ENCODE data around the gene TTC28.
"Not testable (repeated sequence)": the region's sequence is repeated elsewhere in the genome, so short reads cannot be mapped to it uniquely, and the experiment has no call there.

TTC28 gene

GRCh38 chr22:28538922-28539321 is 140.7 kb downstream of the TTC28 start:
- Histone ChIP-seq H3K9me3 (ENCODE audit: insufficient read depth, low read length) (no peaks in the 10 kb centered on the region), H3K4me2 (ENCODE audit: low read depth, low read length, poor library complexity, severe bottlenecking) (no peak overlapping the region), H3K4me3 (ENCODE audit: insufficient read depth, low read length, poor library complexity, severe bottlenecking) (no peak overlapping the region), H3F3A (ENCODE audit: insufficient read depth) (no peaks in the 10 kb centered on the region), H3K36me3 (ENCODE audit: low read length) (no peaks in the 10 kb centered on the region), H3K27ac (ENCODE audit: low read depth, low read length) (no peak overlapping the region), H4K20me1 (ENCODE audit: low read depth, low read length) (no peaks in the 10 kb centered on the region), H3K9me2 (replicated peaks; ENCODE audit: insufficient read depth, low read length) (no peaks in the 10 kb centered on the region), H3K79me2 (ENCODE audit: insufficient read depth, low read length) (no peaks in the 10 kb centered on the region), H2AFZ (ENCODE audit: low read depth, low read length, severe bottlenecking) (no peak overlapping the region), H3K9ac (ENCODE audit: low read length) (no peak overlapping the region), H3K27me3 (ENCODE audit: low read length) (no peaks in the 10 kb centered on the region)
- TF ChIP-seq EZH2phosphoT487 (conservative IDR thresholded peaks at IDR 0.05; ENCODE audit: low read length) (no peak), CTCF (IDR thresholded peaks at IDR 0.05; ENCODE audit: insufficient read depth, low read length, poor library complexity, severe bottlenecking) (no peak)

GRCh38 chr22:28530565-28530964 is 149.1 kb downstream of the TTC28 start:
- H3K27me3 ChIP-seq (ENCODE audit: low read length); H3K9ac ChIP-seq (ENCODE audit: low read length); H3K36me3 ChIP-seq (ENCODE audit: low read length); H3K9me3 ChIP-seq (ENCODE audit: insufficient read depth, low read length); H3F3A ChIP-seq (ENCODE audit: insufficient read depth); H3K9me2 ChIP-seq (replicated peaks; ENCODE audit: insufficient read depth, low read length); H3K4me2 ChIP-seq (ENCODE audit: low read depth, low read length, poor library complexity, severe bottlenecking); H4K20me1 ChIP-seq (ENCODE audit: low read depth, low read length); H3K4me3 ChIP-seq (ENCODE audit: insufficient read depth, low read length, poor library complexity, severe bottlenecking); H3K27ac ChIP-seq (ENCODE audit: low read depth, low read length); H3K79me2 ChIP-seq (ENCODE audit: insufficient read depth, low read length); H2AFZ ChIP-seq (ENCODE audit: low read depth, low read length, severe bottlenecking): not testable (repeated sequence)

DNA sequence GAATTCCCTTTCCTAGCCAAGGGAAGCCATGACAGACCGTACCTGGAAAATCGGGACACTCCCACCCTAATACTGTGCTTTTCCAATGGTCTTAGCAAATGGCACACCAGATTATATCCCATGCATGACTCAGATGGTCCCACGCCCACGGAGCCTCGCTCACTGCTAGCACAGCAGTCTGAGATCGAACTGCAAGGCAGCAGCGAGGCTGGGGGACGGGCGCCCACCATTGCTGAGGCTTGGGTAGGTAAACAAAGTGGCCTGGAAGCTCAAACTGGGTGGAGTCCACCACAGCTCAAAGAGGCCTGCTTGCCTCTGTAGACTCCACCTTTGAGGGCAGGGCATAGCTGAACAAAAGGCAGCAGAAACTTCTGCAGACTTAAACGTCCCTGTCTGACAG is 150.5 kb downstream of the TTC28 start:
- H3K9ac ChIP-seq (ENCODE audit: low read length); H3F3A ChIP-seq (ENCODE audit: insufficient read depth); H2AFZ ChIP-seq (ENCODE audit: low read depth, low read length, severe bottlenecking); H3K9me3 ChIP-seq (ENCODE audit: insufficient read depth, low read length); H3K79me2 ChIP-seq (ENCODE audit: insufficient read depth, low read length); H3K4me3 ChIP-seq (ENCODE audit: insufficient read depth, low read length, poor library complexity, severe bottlenecking); H4K20me1 ChIP-seq (ENCODE audit: low read depth, low read length); H3K27ac ChIP-seq (ENCODE audit: low read depth, low read length); H3K4me2 ChIP-seq (ENCODE audit: low read depth, low read length, poor library complexity, severe bottlenecking); H3K36me3 ChIP-seq (ENCODE audit: low read length); H3K9me2 ChIP-seq (replicated peaks; ENCODE audit: insufficient read depth, low read length); H3K27me3 ChIP-seq (ENCODE audit: low read length): not testable (repeated sequence)

- Histone ChIP-seq H3K27ac (ENCODE audit: low read depth, low read length) (no peak overlapping the region), H3K4me3 (ENCODE audit: insufficient read depth, low read length, poor library complexity, severe bottlenecking) (no peak overlapping the region), H3F3A (ENCODE audit: insufficient read depth) (no peaks in the 10 kb centered on the region), H3K79me2 (ENCODE audit: insufficient read depth, low read length) (no peaks in the 10 kb centered on the region), H3K9me2 (replicated peaks; ENCODE audit: insufficient read depth, low read length) (no peaks in the 10 kb centered on the region), H3K4me2 (ENCODE audit: low read depth, low read length, poor library complexity, severe bottlenecking) (no peak overlapping the region), H3K9ac (ENCODE audit: low read length) (no peak overlapping the region), H3K27me3 (ENCODE audit: low read length) (no peaks in the 10 kb centered on the region), H4K20me1 (ENCODE audit: low read depth, low read length) (no peaks in the 10 kb centered on the region), H3K9me3 (ENCODE audit: insufficient read depth, low read length) (no peaks in the 10 kb centered on the region), H2AFZ (ENCODE audit: low read depth, low read length, severe bottlenecking) (no peak overlapping the region), H3K36me3 (ENCODE audit: low read length) (no peaks in the 10 kb centered on the region)
- TF ChIP-seq CTCF (IDR thresholded peaks at IDR 0.05; ENCODE audit: insufficient read depth, low read length, poor library complexity, severe bottlenecking) (no peak), EZH2phosphoT487 (conservative IDR thresholded peaks at IDR 0.05; ENCODE audit: low read length) (no peak)
Observed at GRCh38 chr22:28521451-28521850, 158.2 kb downstream of the TTC28 start.

All from SU-DHL-6 (cell line).